Measurements from ENCODE around the gene SLC17A6.

The SLC17A6 gene

DNA sequence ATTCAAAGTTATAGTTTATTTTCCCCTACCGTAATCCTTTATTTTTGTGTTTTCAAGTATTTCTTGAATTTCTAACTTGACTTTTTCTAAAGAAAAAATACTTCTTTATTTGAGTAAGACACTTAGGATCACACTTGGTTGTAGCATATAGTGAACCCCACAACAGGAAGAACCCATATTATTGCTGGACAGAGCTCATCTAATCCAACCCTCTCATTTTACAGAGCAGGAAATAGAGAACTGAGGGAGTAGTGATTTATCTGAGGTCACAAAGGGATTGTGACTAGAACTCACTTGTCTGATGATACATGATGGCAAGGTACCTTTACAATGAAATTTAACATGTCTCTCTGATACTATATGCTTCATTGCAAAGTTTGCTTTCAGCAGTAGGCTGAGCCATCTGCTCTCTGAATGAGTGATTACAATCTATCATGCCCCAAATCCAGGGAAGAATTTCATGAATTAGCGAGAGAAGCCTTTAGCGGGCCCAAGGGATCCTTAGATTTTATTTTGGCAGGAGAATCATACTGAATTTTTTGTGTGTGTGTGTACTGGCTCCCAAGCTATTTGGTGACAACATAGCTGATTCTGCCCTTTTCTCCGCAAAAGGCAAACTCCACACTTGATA is 9.8 kb downstream of the SLC17A6 start:
- Histone ChIP-seq H3K36me3 (no peaks in the 10 kb centered on the region), H3K27me3 (ENCODE audit: insufficient read depth, low read depth, severe bottlenecking) (no peaks in the 10 kb centered on the region)

GRCh38 chr11:22349491-22349890 is 11.3 kb downstream of the SLC17A6 start:
- Histone ChIP-seq H3K4me3 (ENCODE audit: low read depth, low read length) (no peak overlapping the region), H3K27me3 (ENCODE audit: insufficient read depth, low read depth, severe bottlenecking) (no peaks in the 10 kb centered on the region), H3K9me3 (ENCODE audit: severe bottlenecking) (no peaks in the 10 kb centered on the region), H3K36me3 (no peaks in the 10 kb centered on the region), H3K27ac (no peak overlapping the region)
- TF ChIP-seq CTCF (IDR thresholded peaks at IDR 0.05; ENCODE audit: low read depth, low read length), result no peak
- no peak for DNase-seq

More for the DNA sequence above, 9.8 kb downstream of the SLC17A6 start:
- no peak for DNase-seq
- Histone ChIP-seq H3K27ac (no peak overlapping the region), H3K4me3 (ENCODE audit: low read depth, low read length) (no peak overlapping the region), H3K9me3 (ENCODE audit: severe bottlenecking) (no peaks in the 10 kb centered on the region)
- no peak for TF ChIP-seq CTCF (IDR thresholded peaks at IDR 0.05; ENCODE audit: low read depth, low read length)

DNA sequence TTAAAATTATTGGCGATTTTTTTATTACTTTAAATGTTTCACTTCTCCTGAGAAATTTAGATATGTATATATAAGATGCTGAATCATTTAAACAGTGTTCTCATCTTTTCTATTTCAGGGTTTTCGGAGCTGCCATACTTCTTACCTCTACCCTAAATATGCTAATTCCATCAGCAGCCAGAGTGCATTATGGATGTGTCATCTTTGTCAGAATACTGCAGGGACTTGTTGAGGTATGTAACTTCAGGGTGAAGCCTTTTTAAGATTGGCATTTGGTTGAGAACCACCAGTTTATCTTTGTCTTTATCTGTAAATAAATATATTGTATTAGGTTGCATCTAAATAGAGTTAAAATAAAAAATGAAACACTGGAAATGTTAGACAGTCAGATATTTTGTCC is 21.1 kb downstream of the SLC17A6 start:
- TF ChIP-seq CTCF (IDR thresholded peaks at IDR 0.05; ENCODE audit: low read depth, low read length), result no peak
- DNase-seq, result no peak
- Histone ChIP-seq H3K27ac (no peak overlapping the region), H3K9me3 (ENCODE audit: severe bottlenecking) (no peaks in the 10 kb centered on the region), H3K27me3 (ENCODE audit: insufficient read depth, low read depth, severe bottlenecking) (no peaks in the 10 kb centered on the region), H3K36me3 (no peaks in the 10 kb centered on the region), H3K4me3 (ENCODE audit: low read depth, low read length) (no peak overlapping the region)

DNA sequence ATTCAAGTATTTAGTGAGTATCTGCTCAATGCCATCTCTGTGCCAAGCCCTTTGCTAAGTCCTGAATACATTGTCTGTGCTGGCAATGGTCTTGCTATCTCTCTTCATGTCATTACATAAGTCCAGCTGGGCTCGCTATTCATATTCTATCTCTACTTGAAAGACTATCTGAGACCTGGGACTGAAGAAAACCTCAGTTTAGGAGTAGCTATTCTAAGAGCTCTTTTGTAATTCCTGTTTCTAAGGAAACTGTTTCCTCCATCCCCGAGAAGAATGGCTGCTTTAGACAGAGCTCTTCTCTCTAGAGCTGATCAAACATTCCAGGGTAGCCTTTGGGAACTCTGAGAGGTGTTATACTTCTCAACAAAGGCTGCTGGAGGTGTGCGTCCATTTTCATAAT is 33.0 kb downstream of the SLC17A6 start:
- Histone ChIP-seq H3K4me3 (ENCODE audit: low read depth, low read length) (no peak overlapping the region), H3K36me3 (no peaks in the 10 kb centered on the region), H3K27ac (no peak overlapping the region), H3K27me3 (ENCODE audit: insufficient read depth, low read depth, severe bottlenecking) (no peaks in the 10 kb centered on the region), H3K9me3 (ENCODE audit: severe bottlenecking) (no peaks in the 10 kb centered on the region)
- no peak for TF ChIP-seq CTCF (IDR thresholded peaks at IDR 0.05; ENCODE audit: low read depth, low read length)
- DNase-seq, result no peak

GRCh38 chr11:22387126-22387525 is 48.9 kb downstream of the SLC17A6 start:
- no peak overlapping the region for H3K4me3 ChIP-seq (ENCODE audit: low read depth, low read length)
- no peaks in the 10 kb centered on the region for H3K36me3 ChIP-seq
- no peak for TF ChIP-seq CTCF (IDR thresholded peaks at IDR 0.05; ENCODE audit: low read depth, low read length)
- no peak for DNase-seq
- H3K27ac ChIP-seq, result no peak overlapping the region
- no peaks in the 10 kb centered on the region for H3K27me3 ChIP-seq (ENCODE audit: insufficient read depth, low read depth, severe bottlenecking)
- H3K9me3 ChIP-seq (ENCODE audit: severe bottlenecking), result no peaks in the 10 kb centered on the region

All from WERI-Rb-1 (cell line).